ENCODE data around the gene TBC1D1. TPM values are rescaled to one million over a fixed set of nuclear protein-coding genes. Genes with fewer than 3 reads are reported as not detected.

TBC1D1 gene
- total and polyA plus RNA-seq, 2 of the 8 experiments (the other 6 are each of a cell fraction or from before 2014, with no cell fraction given), result 96.9 to 162 TPM

DNA sequence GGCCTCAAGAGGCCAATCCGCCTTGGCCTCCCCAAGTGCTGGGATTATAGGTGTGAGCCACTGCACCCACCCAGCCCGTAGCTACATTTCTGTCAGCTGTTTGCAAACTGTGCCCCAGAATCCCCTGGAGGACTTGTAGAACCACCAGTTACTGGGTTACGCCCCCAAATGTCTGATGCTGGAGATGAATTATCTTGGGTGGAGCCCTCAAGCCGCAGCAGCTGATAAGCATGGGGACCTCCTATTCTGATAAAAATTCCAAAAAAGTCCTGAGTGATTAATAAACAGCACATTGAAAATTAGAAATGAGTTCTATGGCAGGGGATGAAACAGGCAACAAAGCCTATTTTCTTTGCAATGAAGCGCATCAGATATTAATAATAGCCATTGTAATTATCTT, 174.3 kb downstream of the TBC1D1 start (continued):
- TF ChIP-seq CHD1 (IDR thresholded peaks at IDR 0.05; ENCODE audit: low read depth, low read length) (no peak), EP300 (IDR thresholded peaks at IDR 0.05; ENCODE audit: borderline replicate concordance in 1 of 2, low read depth in 2 of 2, low read length in 2 of 2) (no peak), HDAC6 (IDR thresholded peaks at IDR 0.05; ENCODE audit: low read depth, low read length) (no peak), SP1 (IDR thresholded peaks at IDR 0.05; ENCODE audit: low read depth, low read length) (no peak)
